ENCODE data around the gene RFFL. TPM values are rescaled to one million over a fixed set of nuclear protein-coding genes. Genes with fewer than 3 reads are reported as not detected.

Gene RFFL
- total RNA-seq, 2 donors from 2014 or later = 33.8 to 56.6 TPM

GRCh38 chr17:35017021-35017420 lies 46.5 kb downstream of the RFFL start:
- TF ChIP-seq, protein P1, sequence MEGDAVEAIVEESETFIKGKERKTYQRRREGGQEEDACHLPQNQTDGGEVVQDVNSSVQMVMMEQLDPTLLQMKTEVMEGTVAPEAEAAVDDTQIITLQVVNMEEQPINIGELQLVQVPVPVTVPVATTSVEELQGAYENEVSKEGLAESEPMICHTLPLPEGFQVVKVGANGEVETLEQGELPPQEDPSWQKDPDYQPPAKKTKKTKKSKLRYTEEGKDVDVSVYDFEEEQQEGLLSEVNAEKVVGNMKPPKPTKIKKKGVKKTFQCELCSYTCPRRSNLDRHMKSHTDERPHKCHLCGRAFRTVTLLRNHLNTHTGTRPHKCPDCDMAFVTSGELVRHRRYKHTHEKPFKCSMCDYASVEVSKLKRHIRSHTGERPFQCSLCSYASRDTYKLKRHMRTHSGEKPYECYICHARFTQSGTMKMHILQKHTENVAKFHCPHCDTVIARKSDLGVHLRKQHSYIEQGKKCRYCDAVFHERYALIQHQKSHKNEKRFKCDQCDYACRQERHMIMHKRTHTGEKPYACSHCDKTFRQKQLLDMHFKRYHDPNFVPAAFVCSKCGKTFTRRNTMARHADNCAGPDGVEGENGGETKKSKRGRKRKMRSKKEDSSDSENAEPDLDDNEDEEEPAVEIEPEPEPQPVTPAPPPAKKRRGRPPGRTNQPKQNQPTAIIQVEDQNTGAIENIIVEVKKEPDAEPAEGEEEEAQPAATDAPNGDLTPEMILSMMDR (conservative IDR thresholded peaks at IDR 0.05) = no peak
- no peak for DNase-seq
- H3K9ac ChIP-seq (ENCODE audit: extremely low read depth, low read length, poor library complexity, severe bottlenecking) = no peak overlapping the region
- H3K36me3 Mint-ChIP-seq (ENCODE audit: low read depth) = peaks cover 72% of the 10 kb centered on the region
- H3K27ac ChIP-seq (ENCODE audit: low read depth, low read length) = no peak overlapping the region
- H3K4me1 ChIP-seq (ENCODE audit: control insufficient read depth, insufficient read depth, low read length) = no peaks in the 10 kb centered on the region
- peaks cover 4% of the 10 kb centered on the region for H3K4me1 Mint-ChIP-seq
- WGBS, 2 experiments (ENCODE audit: insufficient coverage in 1 of 2, insufficient read length in 1 of 2) = 88 to 94% methylated on average over 2 to 4 of the region's 4 CpGs
- no peak overlapping the region for H3K4me3 Mint-ChIP-seq
- no peaks in the 10 kb centered on the region for H3K9me3 Mint-ChIP-seq
- H3K36me3 ChIP-seq (ENCODE audit: control insufficient read depth, insufficient read depth, low read length) = peaks cover 64% of the 10 kb centered on the region
- H3K27me3 ChIP-seq (ENCODE audit: control insufficient read depth, insufficient read depth, low read length, poor library complexity, severe bottlenecking) = no peaks in the 10 kb centered on the region
- H3K27me3 Mint-ChIP-seq (ENCODE audit: insufficient read depth) = no peaks in the 10 kb centered on the region
- H3K27ac Mint-ChIP-seq = peak overlapping the region; percentile 4
- H3K4me3 ChIP-seq (ENCODE audit: low read length) = no peak overlapping the region
- H3K9me3 ChIP-seq (ENCODE audit: control insufficient read depth, low read length) = no peaks in the 10 kb centered on the region

DNA sequence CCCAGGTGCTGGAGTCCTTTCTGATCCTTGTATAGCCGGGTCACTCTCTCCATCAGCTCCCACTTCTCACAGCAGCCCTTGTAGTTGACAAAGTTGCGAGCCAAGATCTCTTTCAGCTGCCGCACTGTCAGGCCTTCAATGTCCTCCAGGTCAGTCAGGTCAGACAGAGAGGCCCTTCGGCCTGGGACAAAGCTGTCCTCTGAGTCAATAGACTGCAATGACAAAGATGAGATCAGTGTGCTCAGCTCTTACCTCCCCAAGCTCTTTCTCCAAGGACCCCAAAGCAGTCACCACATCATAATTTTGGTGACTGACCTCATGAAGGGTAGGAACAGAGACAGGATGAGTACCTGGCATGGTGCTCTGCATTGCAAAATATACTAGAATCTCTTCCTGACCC lies 47.1 kb downstream of the RFFL start:
- H3K27me3 Mint-ChIP-seq (ENCODE audit: insufficient read depth) = no peaks in the 10 kb centered on the region
- H3K9me3 ChIP-seq (ENCODE audit: control insufficient read depth, low read length) = no peaks in the 10 kb centered on the region
- no peak overlapping the region for H3K4me3 Mint-ChIP-seq
- no peak overlapping the region for H3K27ac ChIP-seq (ENCODE audit: low read depth, low read length)
- no peak overlapping the region for H3K27ac Mint-ChIP-seq
- no peaks in the 10 kb centered on the region for H3K27me3 ChIP-seq (ENCODE audit: control insufficient read depth, insufficient read depth, low read length, poor library complexity, severe bottlenecking)
- H3K9ac ChIP-seq (ENCODE audit: extremely low read depth, low read length, poor library complexity, severe bottlenecking) = no peak overlapping the region
- peaks cover 70% of the 10 kb centered on the region for H3K36me3 ChIP-seq (ENCODE audit: control insufficient read depth, insufficient read depth, low read length)
- no peaks in the 10 kb centered on the region for H3K9me3 Mint-ChIP-seq
- no peak for DNase-seq
- peaks cover 10% of the 10 kb centered on the region for H3K4me1 Mint-ChIP-seq
- no peaks in the 10 kb centered on the region for H3K4me1 ChIP-seq (ENCODE audit: control insufficient read depth, insufficient read depth, low read length)
- H3K36me3 Mint-ChIP-seq (ENCODE audit: low read depth) = peaks cover 68% of the 10 kb centered on the region
- TF ChIP-seq, protein P1 (conservative IDR thresholded peaks at IDR 0.05) = no peak
- H3K4me3 ChIP-seq (ENCODE audit: low read length) = no peak overlapping the region
- 96 to 100% methylated on average over 4 of the region's 4 CpGs for WGBS, 2 experiments (ENCODE audit: insufficient coverage in 1 of 2, insufficient read length in 1 of 2)

GRCh38 chr17:35011671-35012216 lies 51.8 kb downstream of the RFFL start:
- H3K36me3 Mint-ChIP-seq (ENCODE audit: low read depth) = peaks cover 78% of the 10 kb centered on the region
- no peak overlapping the region for H3K4me3 Mint-ChIP-seq
- H3K36me3 ChIP-seq (ENCODE audit: control insufficient read depth, insufficient read depth, low read length) = peaks cover 79% of the 10 kb centered on the region
- no peak overlapping the region for H3K27ac Mint-ChIP-seq
- peaks cover 18% of the 10 kb centered on the region for H3K4me1 Mint-ChIP-seq
- no peak overlapping the region for H3K27ac ChIP-seq (ENCODE audit: low read depth, low read length)
- no peaks in the 10 kb centered on the region for H3K27me3 ChIP-seq (ENCODE audit: control insufficient read depth, insufficient read depth, low read length, poor library complexity, severe bottlenecking)
- H3K9me3 ChIP-seq (ENCODE audit: control insufficient read depth, low read length) = no peaks in the 10 kb centered on the region
- H3K4me1 ChIP-seq (ENCODE audit: control insufficient read depth, insufficient read depth, low read length) = no peaks in the 10 kb centered on the region
- TF ChIP-seq, protein P1 (conservative IDR thresholded peaks at IDR 0.05) = no peak
- no peak for DNase-seq
- 88 to 91% methylated on average over 5 of the region's 5 CpGs for WGBS, 2 experiments (ENCODE audit: insufficient coverage in 1 of 2, insufficient read length in 1 of 2)
- no peaks in the 10 kb centered on the region for H3K27me3 Mint-ChIP-seq (ENCODE audit: insufficient read depth)
- H3K4me3 ChIP-seq (ENCODE audit: low read length) = no peak overlapping the region
- H3K9me3 Mint-ChIP-seq = no peaks in the 10 kb centered on the region
- H3K9ac ChIP-seq (ENCODE audit: extremely low read depth, low read length, poor library complexity, severe bottlenecking) = no peak overlapping the region
